Immature natural killer cell (primary cell): ENCODE results near the gene PTGER2. TPM values are rescaled to one million over a fixed set of nuclear protein-coding genes. Genes with fewer than 3 reads are reported as not detected.

Experiments used
- DNase-seq, 3 donors: peaks; one replicate each; pipeline ENCODE4 v3.0.0; 2022; ENCODE audit warnings: mixed read lengths in 1 of 3
- H3K27ac Mint-ChIP-seq, 6 donors: one replicate each; pipeline ENCODE4 v1.8.0; 2020; ENCODE audit warnings: mixed read lengths in 6 of 6, mild to moderate bottlenecking in 5 of 6, inconsistent platforms in 4 of 6, moderate library complexity in 3 of 6
- H3K27me3 Mint-ChIP-seq, 3 donors: one replicate each; pipeline ENCODE4 v1.8.0; 2020 to 2021; ENCODE audit warnings: low read depth in 3 of 3, mild to moderate bottlenecking in 3 of 3, mixed read lengths in 3 of 3, moderate library complexity in 3 of 3, inconsistent platforms in 1 of 3
- H3K36me3 Mint-ChIP-seq, 3 donors: one replicate each; pipeline ENCODE4 v1.8.0; 2020; ENCODE audit warnings: mixed read lengths in 3 of 3, inconsistent platforms in 2 of 3, mild to moderate bottlenecking in 2 of 3
- H3K4me1 Mint-ChIP-seq, 2 donors: one replicate each; pipeline ENCODE4 v1.8.0; 2020; ENCODE audit warnings: inconsistent platforms in 2 of 2, mild to moderate bottlenecking in 2 of 2, mixed read lengths in 2 of 2, moderate library complexity in 1 of 2
- H3K4me3 Mint-ChIP-seq, 5 donors: one replicate each; pipeline ENCODE4 v1.8.0; 2020; ENCODE audit warnings: mild to moderate bottlenecking in 5 of 5, mixed read lengths in 5 of 5, inconsistent platforms in 3 of 5, moderate library complexity in 3 of 5
- H3K9me3 Mint-ChIP-seq, 6 donors: one replicate each; pipeline ENCODE4 v1.8.0; 2020; ENCODE audit warnings: mild to moderate bottlenecking in 6 of 6, mixed read lengths in 6 of 6, inconsistent platforms in 4 of 6, moderate library complexity in 3 of 6
- polyA plus RNA-seq, 3 donors: library from polyadenylated mRNA; unstranded; fragments of 300-500 nt; fragmentation: Illumina TruSeq; gene quantifications; one replicate each; pipeline ENCODE4 v1.2.3, GENCODE V29; 2021

Gene PTGER2
- polyA plus RNA-seq, result 100 to 1,000 TPM; 154 to 252 (median 250) TPM

- Mint-ChIP-seq H3K36me3 (peaks cover 11 to 32% (median 20%) of the 10 kb centered on the region in 3 donors), H3K9me3 (no peaks in the 10 kb centered on the region), H3K27ac (peak within 1 kb of the TSS; percentile 92 to 99 (median 96)), H3K27me3 (peaks cover 7 to 14% (median 11%) of the 10 kb centered on the region in 3 donors), H3K4me3 (peak within 1 kb of the TSS; percentile 97 to 99 (median 98)), H3K4me1 (peaks cover 66 to 84% of the 10 kb centered on the region in 2 donors)
- peak; percentile 85 to 88 (median 86) for DNase-seq
Observed at GRCh38 chr14:52313903-52314594, at the start of gene PTGER2. TSS of gene PTGER2 (plus strand) at chr14:52314312. CDS start at chr14:52314549, 237 bp downstream.

GRCh38 chr14:52265253-52265652 lies 48.9 kb upstream of the PTGER2 start:
- Mint-ChIP-seq H3K4me3 (peak overlapping the region; percentile 96 to 100 (median 100)), H3K9me3 (peaks cover 0 to 2% (median 0%) of the 10 kb centered on the region in 6 donors), H3K27ac (peak overlapping the region; percentile 89 to 98 (median 98)), H3K27me3 (peaks cover 2 to 12% (median 3%) of the 10 kb centered on the region in 3 donors), H3K36me3 (peaks cover 10 to 25% (median 19%) of the 10 kb centered on the region in 3 donors), H3K4me1 (peaks cover 62 to 67% of the 10 kb centered on the region in 2 donors)
- DNase-seq, result peak; percentile 48 to 58 (median 53)

- peaks cover 14 to 28% (median 28%) of the 10 kb centered on the region in 3 donors for H3K36me3 Mint-ChIP-seq
- peak overlapping the region; percentile 89 to 98 (median 98) for H3K27ac Mint-ChIP-seq
- no peaks in the 10 kb centered on the region for H3K9me3 Mint-ChIP-seq
- peaks cover 2 to 12% (median 3%) of the 10 kb centered on the region in 3 donors for H3K27me3 Mint-ChIP-seq
- peaks cover 62 to 67% of the 10 kb centered on the region in 2 donors for H3K4me1 Mint-ChIP-seq
- H3K4me3 Mint-ChIP-seq, result peak overlapping the region; percentile 96 to 100 (median 100)
- DNase-seq, result no peak
Observed at GRCh38 chr14:52266179-52266578, 47.9 kb upstream of the PTGER2 start.

- Mint-ChIP-seq H3K4me3 (peak overlapping the region; percentile 96 to 100 (median 100)), H3K4me1 (peaks cover 66 to 70% of the 10 kb centered on the region in 2 donors), H3K27ac (peak overlapping the region; percentile 89 to 98 (median 98)), H3K27me3 (peaks cover 2 to 12% (median 3%) of the 10 kb centered on the region in 3 donors), H3K9me3 (no peaks in the 10 kb centered on the region), H3K36me3 (peaks cover 16 to 32% (median 31%) of the 10 kb centered on the region in 3 donors)
- DNase-seq, result no peak
Observed at GRCh38 chr14:52266782-52267181, 47.3 kb upstream of the PTGER2 start.

- H3K9me3 Mint-ChIP-seq, result no peaks in the 10 kb centered on the region
- peaks cover 3 to 12% (median 4%) of the 10 kb centered on the region in 3 donors for H3K27me3 Mint-ChIP-seq
- peak; percentile 76 to 80 (median 78) for DNase-seq
- H3K4me3 Mint-ChIP-seq, result peak within 1 kb of the TSS; percentile 96 to 100 (median 100)
- peaks cover 16 to 39% (median 39%) of the 10 kb centered on the region in 3 donors for H3K36me3 Mint-ChIP-seq
- H3K27ac Mint-ChIP-seq, result peak within 1 kb of the TSS; percentile 89 to 98 (median 98)
- peaks cover 69 to 73% of the 10 kb centered on the region in 2 donors for H3K4me1 Mint-ChIP-seq
Observed at GRCh38 chr14:52267501-52268278, 46.4 kb upstream of the PTGER2 start, which contains the start of gene PTGDR. TSS of gene PTGDR (plus strand) at chr14:52267698. CDS start at chr14:52267815, 117 bp downstream.

GRCh38 chr14:52268279-52269061 lies 45.6 kb upstream of the PTGER2 start:
- Mint-ChIP-seq H3K27ac (peak overlapping the region; percentile 89 to 98 (median 96)), H3K4me1 (peaks cover 69 to 73% of the 10 kb centered on the region in 2 donors), H3K4me3 (peak overlapping the region; percentile 96 to 100 (median 100)), H3K27me3 (peaks cover 3 to 12% (median 6%) of the 10 kb centered on the region in 3 donors), H3K36me3 (peaks cover 16 to 44% (median 42%) of the 10 kb centered on the region in 3 donors), H3K9me3 (no peaks in the 10 kb centered on the region)
- peak; percentile 24 to 48 (median 40) for DNase-seq

GRCh38 chr14:52269100-52269499 lies 45.0 kb upstream of the PTGER2 start:
- Mint-ChIP-seq H3K27ac (peak overlapping the region; percentile 89 to 98 (median 96)), H3K4me1 (peaks cover 69 to 73% of the 10 kb centered on the region in 2 donors), H3K27me3 (peaks cover 3 to 12% (median 6%) of the 10 kb centered on the region in 3 donors)

GRCh38 chr14:52269982-52270381 lies 44.1 kb upstream of the PTGER2 start:
- peak overlapping the region; percentile 96 to 100 (median 100) for H3K4me3 Mint-ChIP-seq
- no peak for DNase-seq
- H3K4me1 Mint-ChIP-seq, result peaks cover 71 to 73% of the 10 kb centered on the region in 2 donors
- peaks cover 3 to 12% (median 6%) of the 10 kb centered on the region in 3 donors for H3K27me3 Mint-ChIP-seq
- peak overlapping the region; percentile 89 to 98 (median 96) for H3K27ac Mint-ChIP-seq
- H3K9me3 Mint-ChIP-seq, result no peaks in the 10 kb centered on the region
- H3K36me3 Mint-ChIP-seq, result peaks cover 16 to 53% (median 44%) of the 10 kb centered on the region in 3 donors

More at GRCh38 chr14:52269100-52269499, 45.0 kb upstream of the PTGER2 start:
- Mint-ChIP-seq H3K36me3 (peaks cover 16 to 48% (median 44%) of the 10 kb centered on the region in 3 donors), H3K4me3 (peak overlapping the region; percentile 96 to 100 (median 100)), H3K9me3 (no peaks in the 10 kb centered on the region)
- DNase-seq, result peak; percentile 22 to 46 (median 32)

GRCh38 chr14:52271538-52271937 lies 42.6 kb upstream of the PTGER2 start:
- Mint-ChIP-seq H3K9me3 (no peaks in the 10 kb centered on the region), H3K27me3 (peaks cover 1 to 12% (median 6%) of the 10 kb centered on the region in 3 donors), H3K4me1 (peaks cover 70 to 73% of the 10 kb centered on the region in 2 donors), H3K4me3 (peak overlapping the region; percentile 96 to 100 (median 100)), H3K36me3 (peaks cover 19 to 62% (median 51%) of the 10 kb centered on the region in 3 donors), H3K27ac (peak overlapping the region; percentile 89 to 98 (median 96))
- no peak for DNase-seq

- Mint-ChIP-seq H3K9me3 (no peaks in the 10 kb centered on the region), H3K4me3 (peak overlapping the region; percentile 96 to 100 (median 100)), H3K36me3 (peaks cover 25 to 68% (median 60%) of the 10 kb centered on the region in 3 donors), H3K4me1 (peaks cover 67 to 73% of the 10 kb centered on the region in 2 donors), H3K27me3 (peaks cover 1 to 8% (median 6%) of the 10 kb centered on the region in 3 donors), H3K27ac (peak overlapping the region; percentile 89 to 98 (median 96))
- DNase-seq, result peak; percentile 67 to 70 (median 67)
Observed at GRCh38 chr14:52272375-52272774, 41.7 kb upstream of the PTGER2 start.

- DNase-seq, result no peak
- H3K27me3 Mint-ChIP-seq, result peaks cover 0 to 4% (median 0%) of the 10 kb centered on the region in 3 donors
- peaks cover 32 to 73% (median 59%) of the 10 kb centered on the region in 3 donors for H3K36me3 Mint-ChIP-seq
- peak overlapping the region; percentile 61 to 98 (median 83) for H3K27ac Mint-ChIP-seq
- peaks cover 91 to 100% of the 10 kb centered on the region in 2 donors for H3K4me1 Mint-ChIP-seq
- H3K4me3 Mint-ChIP-seq, result peak overlapping the region; percentile 4 to 81 (median 54)
- H3K9me3 Mint-ChIP-seq, result no peaks in the 10 kb centered on the region
Observed at GRCh38 chr14:52275372-52275771, 38.7 kb upstream of the PTGER2 start.

- no peaks in the 10 kb centered on the region for H3K9me3 Mint-ChIP-seq
- peaks cover 92 to 100% of the 10 kb centered on the region in 2 donors for H3K4me1 Mint-ChIP-seq
- H3K27me3 Mint-ChIP-seq, result peaks cover 0 to 3% (median 0%) of the 10 kb centered on the region in 3 donors
Observed at GRCh38 chr14:52277552-52277951, 36.6 kb upstream of the PTGER2 start.

More at GRCh38 chr14:52277552-52277951, 36.6 kb upstream of the PTGER2 start:
- Mint-ChIP-seq H3K27ac (peak overlapping the region; percentile 13 to 80 (median 50)), H3K4me3 (no peak overlapping the region), H3K36me3 (peaks cover 30 to 74% (median 50%) of the 10 kb centered on the region in 3 donors)
- no peak for DNase-seq
